Right hindlimb (tissue), 1 donor: Measurements from ENCODE around the gene ANKRD65.

ENCODE experiments used
- DNase-seq: peaks from one replicate; pipeline ENCODE4 v3.0.0-alpha.2; 2018

Gene ANKRD65

GRCh38 chr1:1441002-1441888, 20.2 kb upstream of the ANKRD65 start:
- DNase-seq, result peak; percentile 65

- DNase-seq, result no peak
Observed at GRCh38 chr1:1440262-1441001, 19.4 kb upstream of the ANKRD65 start.

GRCh38 chr1:1439546-1440261, 18.6 kb upstream of the ANKRD65 start:
- no peak for DNase-seq

DNA sequence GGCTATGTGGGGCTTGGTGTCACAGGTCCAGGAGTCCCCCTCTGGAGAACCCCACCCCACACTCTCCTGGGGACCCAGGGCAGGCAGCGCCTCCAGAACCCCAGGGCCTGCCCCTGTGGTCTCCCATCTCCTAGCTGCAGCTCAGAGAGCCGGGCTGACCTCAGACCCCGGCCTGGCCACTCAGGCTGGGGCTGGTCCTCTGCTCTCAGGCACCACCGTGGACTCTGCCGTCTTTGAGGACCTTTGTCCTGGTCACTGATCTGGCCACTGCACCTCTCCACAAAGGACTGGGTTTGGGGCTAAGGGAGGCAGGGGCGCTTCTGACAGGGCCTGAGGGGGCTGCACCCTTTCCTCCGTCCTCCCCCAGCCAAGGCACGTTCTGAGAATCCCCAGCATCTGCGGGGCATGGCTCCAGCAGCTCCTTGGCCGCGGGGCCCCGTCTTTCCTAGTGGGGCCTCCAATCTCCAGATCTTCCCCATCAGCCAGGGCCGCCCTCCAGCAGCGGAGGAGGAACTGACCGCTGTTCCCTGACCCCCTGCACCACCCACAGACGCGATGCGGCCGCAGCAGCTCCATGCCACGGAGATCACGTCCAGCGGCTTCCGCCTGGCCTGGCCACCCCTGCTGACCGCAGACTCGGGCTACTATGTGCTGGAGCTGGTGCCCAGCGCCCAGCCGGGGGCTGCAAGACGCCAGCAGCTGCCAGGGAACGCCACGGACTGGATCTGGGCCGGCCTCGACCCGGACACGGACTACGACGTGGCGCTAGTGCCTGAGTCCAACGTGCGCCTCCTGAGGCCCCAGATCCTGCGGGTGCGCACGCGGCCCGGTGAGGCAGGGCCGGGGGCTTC, 17.7 kb upstream of the ANKRD65 start:
- DNase-seq, result no peak

DNA sequence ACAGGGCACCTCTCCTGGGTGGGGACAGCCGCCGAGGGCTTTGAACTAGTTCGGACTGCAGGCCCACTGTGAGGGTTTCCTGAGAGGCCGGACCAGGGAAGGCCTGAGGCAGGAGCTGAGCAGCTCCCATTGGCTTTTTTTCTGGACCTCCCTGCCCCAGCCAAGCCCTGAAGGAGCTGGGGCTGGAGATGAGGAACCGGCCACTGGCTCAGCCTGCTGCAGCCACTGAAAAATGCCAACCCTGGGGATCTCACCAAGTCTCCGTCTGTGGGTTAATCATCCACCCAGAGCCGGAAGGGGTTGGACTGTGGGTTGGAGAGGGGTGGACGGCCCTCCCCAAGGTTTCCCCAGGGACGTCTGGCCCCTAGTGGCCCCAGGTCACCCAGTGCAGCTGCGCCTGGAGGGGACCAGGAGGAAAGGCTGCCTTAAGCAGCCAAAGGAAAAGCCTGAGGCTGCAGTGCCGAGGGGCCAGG, 16.9 kb upstream of the ANKRD65 start:
- no peak for DNase-seq

- no peak for DNase-seq
Observed at GRCh38 chr1:1437033-1437903, 16.2 kb upstream of the ANKRD65 start.

DNA sequence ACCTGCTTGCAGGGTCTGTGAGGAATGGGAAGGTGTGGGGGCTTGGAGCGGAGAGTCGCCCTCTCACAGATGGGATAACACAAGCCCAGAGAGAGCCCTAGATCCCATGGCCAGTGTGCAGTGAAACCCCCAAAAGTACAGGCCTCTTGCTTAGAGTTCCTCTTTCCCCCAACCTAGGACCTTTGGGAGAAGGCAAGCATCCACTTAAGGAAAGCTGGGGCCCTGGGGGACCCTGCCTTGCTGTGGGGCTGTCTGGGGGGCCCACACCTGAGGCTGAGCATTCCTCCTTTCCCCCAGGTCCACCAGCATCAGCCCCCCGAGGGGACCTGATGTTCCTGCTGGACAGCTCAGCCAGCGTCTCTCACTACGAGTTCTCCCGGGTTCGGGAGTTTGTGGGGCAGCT, 15.6 kb upstream of the ANKRD65 start:
- DNase-seq, result no peak

DNA sequence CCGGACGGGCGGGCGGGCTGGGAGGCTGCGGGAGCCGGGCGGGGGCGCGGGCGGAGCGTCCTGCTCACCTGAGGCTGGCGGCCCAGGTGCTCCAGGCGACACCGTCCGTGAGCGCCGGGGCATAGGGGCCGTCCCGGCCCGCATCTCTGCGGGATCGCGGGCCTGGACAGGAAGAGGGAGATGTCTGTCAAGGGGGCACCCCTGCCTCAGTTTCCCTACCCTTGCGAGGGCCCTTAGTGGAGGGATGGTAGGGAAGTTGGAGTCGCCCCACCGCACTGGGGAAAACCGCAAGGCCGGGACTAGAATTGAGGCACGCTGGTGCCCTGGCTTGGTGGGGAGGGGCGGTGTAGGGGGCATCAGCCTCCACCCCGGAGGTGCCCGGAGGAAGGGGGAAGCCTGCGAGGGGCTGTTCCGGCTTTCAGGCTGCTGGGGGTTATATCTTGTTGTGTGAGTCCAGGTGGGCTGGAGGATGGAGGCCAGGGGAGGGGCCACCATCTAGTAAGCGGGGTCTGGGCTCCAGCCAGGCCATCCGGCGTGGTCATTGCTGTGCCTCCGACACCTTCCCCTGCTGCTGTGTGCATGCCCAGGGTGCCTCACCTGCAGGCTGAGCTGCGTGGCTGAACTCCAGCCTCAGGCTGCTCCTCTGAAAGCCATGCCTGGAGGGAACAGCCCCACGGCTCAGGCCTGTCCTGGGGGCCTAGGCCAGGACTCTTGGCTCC, 15.0 kb upstream of the ANKRD65 start:
- DNase-seq, result no peak

GRCh38 chr1:1435106-1435903, 14.2 kb upstream of the ANKRD65 start, which contains the start of gene VWA1:
Gene VWA1 (plus strand): TSS chr1:1435690. CDS start chr1:1435749, 59 bp downstream.
- peak; percentile 84 for DNase-seq

GRCh38 chr1:1434824-1435105, 13.7 kb upstream of the ANKRD65 start:
- DNase-seq, result no peak

- DNase-seq, result peak; percentile 90
Observed at GRCh38 chr1:1434131-1434823, 13.2 kb upstream of the ANKRD65 start.

GRCh38 chr1:1433804-1434130, 12.7 kb upstream of the ANKRD65 start:
- DNase-seq, result peak; percentile 86

DNA sequence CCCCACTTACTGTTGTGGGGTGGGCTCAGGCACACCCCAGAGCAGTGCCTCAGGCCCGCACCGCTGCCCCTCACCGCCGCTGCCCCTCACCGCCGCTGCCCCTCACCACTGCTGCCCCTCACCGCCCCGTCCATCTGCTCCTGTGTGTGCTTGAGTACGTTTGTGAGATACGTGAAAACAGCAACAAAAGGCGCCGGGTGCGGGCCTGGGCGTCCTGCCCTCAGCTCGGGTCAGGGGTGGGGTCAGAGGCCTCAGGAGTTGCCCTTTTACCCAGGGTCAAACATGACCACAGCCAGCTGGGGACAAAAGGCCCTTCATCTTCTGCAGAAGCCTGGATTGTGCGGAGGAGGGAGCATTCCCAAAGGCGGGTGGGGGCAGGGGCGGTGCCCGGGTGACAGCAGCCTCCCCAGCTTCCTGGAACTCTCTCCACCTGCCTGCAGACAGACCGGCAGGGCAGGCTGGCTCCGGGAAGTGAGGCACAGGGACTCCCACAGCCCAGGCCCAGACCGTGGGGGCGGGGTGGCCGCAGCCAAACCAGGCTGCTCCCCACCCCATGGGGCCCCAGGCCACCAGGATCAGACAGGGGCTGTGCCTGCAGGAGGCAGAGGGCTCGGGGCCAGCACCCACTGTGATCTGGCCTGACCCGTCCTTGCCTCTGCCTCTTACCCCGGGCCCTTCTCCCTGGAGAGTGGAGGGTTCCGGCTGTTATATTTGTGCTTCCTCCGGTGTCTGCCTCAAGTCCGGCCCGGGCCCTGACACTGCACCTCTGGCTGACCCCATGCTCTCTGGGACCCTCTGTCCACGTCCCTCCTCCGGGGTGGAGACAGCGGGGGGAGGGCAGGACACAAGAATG, 12.1 kb upstream of the ANKRD65 start:
- DNase-seq, result peak; percentile 78

DNA sequence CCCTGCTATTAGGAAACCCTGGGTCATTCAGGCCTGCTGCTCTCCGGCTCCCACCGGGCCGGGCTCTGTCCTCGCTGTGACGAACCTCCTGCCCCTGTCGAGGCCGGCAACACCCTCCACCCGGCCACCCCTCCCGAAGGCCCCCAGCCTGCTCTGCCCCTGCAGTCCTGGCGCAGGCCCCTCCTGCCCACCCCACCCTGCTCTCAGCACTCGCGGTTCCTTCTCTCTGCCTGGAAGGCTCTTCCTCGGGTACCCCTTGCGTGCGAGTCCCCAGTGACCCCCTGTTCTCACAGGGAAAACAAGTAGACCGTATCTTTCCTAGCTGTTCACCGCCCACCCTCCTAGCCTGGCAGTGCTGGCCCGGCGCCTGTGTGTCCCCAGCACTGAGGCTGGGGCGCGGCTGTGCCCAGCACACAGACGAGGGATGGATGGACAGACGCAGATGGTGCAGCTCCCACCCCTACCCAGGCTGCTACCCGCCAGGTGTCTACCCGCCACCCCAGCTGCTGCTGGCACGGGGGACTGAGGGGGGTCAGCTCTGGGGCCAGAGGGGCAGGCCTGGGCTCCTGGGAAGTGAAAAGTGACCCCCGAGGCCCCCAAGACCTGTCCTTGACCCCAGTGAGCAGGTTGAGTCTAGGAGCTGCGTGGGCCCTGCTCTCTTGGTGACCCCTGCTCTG, 11.3 kb upstream of the ANKRD65 start:
- peak; percentile 86 for DNase-seq

GRCh38 chr1:1431845-1432273, 10.8 kb upstream of the ANKRD65 start:
- DNase-seq, result peak; percentile 65

DNA sequence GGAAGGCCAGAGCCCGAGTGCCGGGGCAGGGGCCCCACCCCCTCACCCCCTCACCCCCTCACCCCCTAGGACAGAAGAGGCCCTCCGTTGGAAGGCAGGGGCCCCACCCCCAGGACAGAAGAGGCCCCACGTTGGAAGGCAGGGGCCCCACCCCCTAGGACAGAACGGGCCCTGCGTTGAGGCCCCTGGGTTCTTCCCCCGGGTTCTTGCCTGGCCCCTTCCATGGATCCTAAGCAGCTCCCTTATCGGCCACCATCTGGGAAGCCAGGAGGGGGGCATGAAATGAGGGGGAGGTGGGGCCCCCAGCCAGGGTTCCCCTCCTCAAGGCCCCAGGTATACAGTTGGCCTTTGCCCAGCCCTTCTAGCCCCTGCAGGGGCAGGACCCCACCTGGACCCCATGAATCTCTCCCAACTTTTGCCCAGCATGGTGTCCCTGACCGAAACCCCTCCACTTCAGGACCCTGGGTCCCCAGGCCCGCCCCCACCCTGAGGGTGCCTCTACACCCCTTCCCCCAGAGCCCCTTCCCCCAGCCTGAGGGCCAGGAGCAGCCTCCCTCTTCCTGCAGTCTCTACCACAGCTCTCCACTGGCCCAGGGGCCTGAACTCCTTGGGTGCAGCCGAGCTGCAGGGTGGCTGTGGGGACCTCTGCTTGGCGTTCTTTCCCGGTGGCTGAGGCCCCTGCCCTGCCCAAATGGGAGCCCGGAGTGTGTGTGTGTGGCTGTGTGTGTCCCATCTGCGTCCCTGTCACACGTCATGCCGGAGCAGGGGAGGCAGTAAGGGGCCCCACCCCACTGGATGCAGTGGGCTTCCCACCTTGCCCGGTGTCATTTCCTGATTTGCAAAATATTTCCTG, 10.1 kb upstream of the ANKRD65 start:
- no peak for DNase-seq
